Measurements from ENCODE around the gene TSN. TPM values are rescaled to one million over a fixed set of nuclear protein-coding genes. Genes with fewer than 3 reads are reported as not detected.

Gene TSN
- total RNA-seq, 1 donor from 2014 or later, result 49.5 TPM

- FAIRE-seq (no peak), DNase-seq (ENCODE audit: low read depth) (no peak)
- no peaks in the 10 kb centered on the region for H3K36me3 ChIP-seq (ENCODE audit: control insufficient read depth, insufficient read depth, low read length)
- H3K27me3 ChIP-seq (ENCODE audit: control insufficient read depth, insufficient read depth, low read length), result no peaks in the 10 kb centered on the region
- H3K4me3 ChIP-seq (ENCODE audit: low read depth, low read length), result no peak overlapping the region
- TF ChIP-seq CTCF (IDR thresholded peaks at IDR 0.05; ENCODE audit: insufficient read depth, low read length, severe bottlenecking), result no peak
These were observed 36.4 kb downstream of the TSN start for GRCh38 chr2:121791801-121792221.

GRCh38 chr2:121793816-121794215 lies 38.4 kb downstream of the TSN start:
- H3K27me3 ChIP-seq (ENCODE audit: control insufficient read depth, insufficient read depth, low read length), result no peaks in the 10 kb centered on the region
- no peak for FAIRE-seq
- no peaks in the 10 kb centered on the region for H3K36me3 ChIP-seq (ENCODE audit: control insufficient read depth, insufficient read depth, low read length)
- TF ChIP-seq CTCF (IDR thresholded peaks at IDR 0.05; ENCODE audit: insufficient read depth, low read length, severe bottlenecking), result no peak
- DNase-seq (ENCODE audit: low read depth), result no peak
- no peak overlapping the region for H3K4me3 ChIP-seq (ENCODE audit: low read depth, low read length)

GRCh38 chr2:121794233-121794632 lies 38.8 kb downstream of the TSN start:
- no peak for TF ChIP-seq CTCF (IDR thresholded peaks at IDR 0.05; ENCODE audit: insufficient read depth, low read length, severe bottlenecking)
- Histone ChIP-seq H3K36me3 (ENCODE audit: control insufficient read depth, insufficient read depth, low read length) (no peaks in the 10 kb centered on the region), H3K4me3 (ENCODE audit: low read depth, low read length) (no peak overlapping the region), H3K27me3 (ENCODE audit: control insufficient read depth, insufficient read depth, low read length) (no peaks in the 10 kb centered on the region)
- FAIRE-seq (no peak), DNase-seq (ENCODE audit: low read depth) (no peak)

GRCh38 chr2:121796239-121796638 lies 40.8 kb downstream of the TSN start:
- H3K4me3 ChIP-seq (ENCODE audit: low read depth, low read length), result no peak overlapping the region
- no peak for FAIRE-seq
- no peaks in the 10 kb centered on the region for H3K36me3 ChIP-seq (ENCODE audit: control insufficient read depth, insufficient read depth, low read length)
- no peaks in the 10 kb centered on the region for H3K27me3 ChIP-seq (ENCODE audit: control insufficient read depth, insufficient read depth, low read length)
- DNase-seq (ENCODE audit: low read depth), result no peak
- TF ChIP-seq CTCF (IDR thresholded peaks at IDR 0.05; ENCODE audit: insufficient read depth, low read length, severe bottlenecking), result no peak

GRCh38 chr2:121798617-121799016 lies 43.2 kb downstream of the TSN start:
- FAIRE-seq (no peak), DNase-seq (ENCODE audit: low read depth) (no peak)
- Histone ChIP-seq H3K4me3 (ENCODE audit: low read depth, low read length) (no peak overlapping the region), H3K27me3 (ENCODE audit: control insufficient read depth, insufficient read depth, low read length) (no peaks in the 10 kb centered on the region), H3K36me3 (ENCODE audit: control insufficient read depth, insufficient read depth, low read length) (no peaks in the 10 kb centered on the region)
- no peak for TF ChIP-seq CTCF (IDR thresholded peaks at IDR 0.05; ENCODE audit: insufficient read depth, low read length, severe bottlenecking)

- FAIRE-seq (no peak), DNase-seq (ENCODE audit: low read depth) (no peak)
- Histone ChIP-seq H3K27me3 (ENCODE audit: control insufficient read depth, insufficient read depth, low read length) (peaks cover 2% of the 10 kb centered on the region), H3K4me3 (ENCODE audit: low read depth, low read length) (no peak overlapping the region), H3K36me3 (ENCODE audit: control insufficient read depth, insufficient read depth, low read length) (no peaks in the 10 kb centered on the region)
- no peak for TF ChIP-seq CTCF (IDR thresholded peaks at IDR 0.05; ENCODE audit: insufficient read depth, low read length, severe bottlenecking)
These were observed 46.5 kb downstream of the TSN start for GRCh38 chr2:121801916-121802315.
